B cell (primary cell): ENCODE results near the gene BSDC1. TPM values are rescaled to one million over a fixed set of nuclear protein-coding genes. Genes with fewer than 3 reads are reported as not detected.

Source experiments
- ATAC-seq: fragments of 200-7000 bp; cut with Tn5 transposase; one replicate; pipeline ENCODE4 v1.10.0; 2021; ENCODE audit warnings: low read depth, mild to moderate bottlenecking, moderate number of reproducible peaks, moderate library complexity
- CTCF ChIA-PET: fragments of 350-600 bp; sonication (Branson Sonifier 250); formaldehyde crosslinking; loops from one replicate; lab custom pipeline; 2021; ENCODE audit warnings: antibody characterized with exemption, inconsistent platforms; lab: Charles Lee
- POLR2A ChIA-PET: fragments of 350-600 bp; sonication (Branson Sonifier 250); formaldehyde crosslinking; loops from one replicate; lab custom pipeline; 2021; ENCODE audit warnings: antibody characterized with exemption; lab: Charles Lee
- DNase-seq: peaks from one replicate; pipeline ENCODE4 v3.0.0; 2013
- H2AFZ ChIP-seq: 2 replicates; pipeline ENCODE4 v1.6.1; 2012; ENCODE audit warnings: mild to moderate bottlenecking, low read depth, low read length; ENCODE audit not compliant: insufficient read depth, poor library complexity, severe bottlenecking
- H3K27ac ChIP-seq, 2 donors: 1 replicate in 1 of 2; 2 replicates in 1 of 2; pipeline ENCODE4 v1.5.1; 2012 to 2013; ENCODE audit warnings: low read length in 2 of 2, mild to moderate bottlenecking in 2 of 2, moderate library complexity in 1 of 2
- H3K27me3 ChIP-seq, 4 experiments: fragments of 200-600 bp in 1 of 4; sonication (generic) in 1 of 4; replicated peaks in 1 of 4; 1 replicate in 2 of 4; 2 replicates in 2 of 4; pipeline versions ENCODE4 v1.6.1 to v1.7.0; 2013 to 2016; ENCODE audit warnings: low read length in 3 of 4, mild to moderate bottlenecking in 2 of 4, mixed read lengths in 1 of 4, moderate library complexity in 1 of 4; ENCODE audit not compliant: insufficient read depth in 4 of 4, control insufficient read depth in 3 of 4; ENCODE audit errors: control extremely low read depth in 1 of 4
- H3K36me3 ChIP-seq, 2 experiments: replicated peaks in 1 of 2; 1 replicate in 1 of 2; 2 replicates in 1 of 2; pipeline versions ENCODE4 v1.6.1 to v1.7.1; 2013; ENCODE audit warnings: low read length in 1 of 2; ENCODE audit not compliant: insufficient read depth in 2 of 2, control insufficient read depth in 1 of 2; ENCODE audit errors: control extremely low read depth in 1 of 2, extremely low read depth in 1 of 2
- H3K4me1 ChIP-seq, 2 donors: fragments of 200-600 bp in 1 of 2; sonication (generic) in 1 of 2; 1 replicate in 1 of 2; 2 replicates in 1 of 2; pipeline versions ENCODE4 v1.5.1 to v1.6.1; 2013 to 2017; ENCODE audit warnings: low read length in 2 of 2; ENCODE audit not compliant: control insufficient read depth in 2 of 2, insufficient read depth in 2 of 2
- H3K4me2 ChIP-seq: replicated peaks from 2 replicates; pipeline ENCODE3; 2012; ENCODE audit warnings: mild to moderate bottlenecking, low read depth, low read length; ENCODE audit not compliant: poor library complexity, severe bottlenecking
- H3K4me3 ChIP-seq, 5 experiments: fragments of 200-600 bp in 1 of 5; sonication (generic) in 1 of 5; 1 replicate in 3 of 5; 2 replicates in 2 of 5; pipeline versions ENCODE4 v1.5.1 to v1.7.0; 2011 to 2016; ENCODE audit warnings: low read length in 4 of 5, mild to moderate bottlenecking in 4 of 5, low read depth in 2 of 5, control low read depth in 1 of 5, moderate library complexity in 1 of 5; ENCODE audit not compliant: insufficient read depth in 1 of 5; ENCODE audit errors: control extremely low read depth in 1 of 5, extremely low read depth in 1 of 5
- H3K79me2 ChIP-seq: fragments of 200-600 bp; sonication (generic); one replicate; pipeline ENCODE4 v1.6.0; 2016; ENCODE audit warnings: low read length; ENCODE audit not compliant: control insufficient read depth, insufficient read depth
- H3K9ac ChIP-seq: fragments of 200-600 bp; sonication (generic); 2 replicates; pipeline ENCODE4 v1.6.1; 2017; ENCODE audit warnings: mild to moderate bottlenecking, low read length, moderate library complexity
- H3K9me3 ChIP-seq, 3 donors: one replicate each; pipeline versions ENCODE4 v1.6.1 to v1.7.1; 2013; ENCODE audit warnings: low read length in 2 of 3; ENCODE audit not compliant: control insufficient read depth in 2 of 3, insufficient read depth in 1 of 3; ENCODE audit errors: control extremely low read depth in 1 of 3
- H4K20me1 ChIP-seq: 2 replicates; pipeline ENCODE4 v1.6.0; 2012; ENCODE audit warnings: mild to moderate bottlenecking, low read length; ENCODE audit not compliant: insufficient read depth, control insufficient read depth, poor library complexity, severe bottlenecking
- H3K27ac Mint-ChIP-seq: one replicate; pipeline ENCODE4 v1.8.0; 2021; ENCODE audit warnings: mixed read lengths
- H3K27me3 Mint-ChIP-seq: one replicate; pipeline ENCODE4 v1.8.0; 2021; ENCODE audit warnings: mixed read lengths
- H3K4me1 Mint-ChIP-seq: one replicate; pipeline ENCODE4 v1.8.0; 2021; ENCODE audit warnings: mixed read lengths
- H3K4me3 Mint-ChIP-seq: one replicate; pipeline ENCODE4 v1.8.0; 2021; ENCODE audit warnings: mixed read lengths
- H3K9me3 Mint-ChIP-seq: one replicate; pipeline ENCODE4 v1.8.0; 2022; ENCODE audit warnings: mixed read lengths; ENCODE audit not compliant: insufficient read depth
- EZH2 ChIP-seq: IDR thresholded peaks from 2 replicates; pipeline ENCODE4 v1.6.1; 2012; ENCODE audit warnings: borderline replicate concordance, low read depth, mild to moderate bottlenecking, moderate library complexity, low read length; ENCODE audit not compliant: insufficient read depth, poor library complexity, severe bottlenecking
- WGBS: methylation state at CpG from one replicate; pipeline ENCODE4 v1.1.5; 2013; ENCODE audit warnings: missing lambda C conversion rate; ENCODE audit not compliant: insufficient coverage; 5-methylcytosine and 5-hydroxymethylcytosine counted together
- intact Hi-C: fragments of 100-400 bp; cut with micrococcal nuclease; formaldehyde crosslinking; loops from one replicate; pipeline ENCODE4 v1.10.0; 2022
- polyA plus RNA-seq: library from polyadenylated mRNA; depleted of rRNA; stranded (reverse); fragments of >200 nt; gene quantifications from 2 replicates; pipeline ENCODE4 v1.2.3, GENCODE V29; 2012
- total RNA-seq, 2 donors: library from RNA; stranded (reverse); fragments of 120-200 nt in 1 of 2; gene quantifications; 1 replicate in 1 of 2; 2 replicates in 1 of 2; pipeline versions ENCODE4 v1.2.3 to v1.2.4, GENCODE V29; 2013 to 2022
- TF ChIP-seq, protein P1 (sequence below): fragments of 200-600 bp; IDR thresholded peaks from one replicate; pipeline ENCODE4 v1.8.0; 2022; ENCODE audit warnings: antibody characterized with exemption, mild to moderate bottlenecking

BSDC1 gene
- total and polyA plus RNA-seq, 2 donors (not counting 1 experiment from before 2014, with no cell fraction given): 54.5 to 117 TPM

DNA sequence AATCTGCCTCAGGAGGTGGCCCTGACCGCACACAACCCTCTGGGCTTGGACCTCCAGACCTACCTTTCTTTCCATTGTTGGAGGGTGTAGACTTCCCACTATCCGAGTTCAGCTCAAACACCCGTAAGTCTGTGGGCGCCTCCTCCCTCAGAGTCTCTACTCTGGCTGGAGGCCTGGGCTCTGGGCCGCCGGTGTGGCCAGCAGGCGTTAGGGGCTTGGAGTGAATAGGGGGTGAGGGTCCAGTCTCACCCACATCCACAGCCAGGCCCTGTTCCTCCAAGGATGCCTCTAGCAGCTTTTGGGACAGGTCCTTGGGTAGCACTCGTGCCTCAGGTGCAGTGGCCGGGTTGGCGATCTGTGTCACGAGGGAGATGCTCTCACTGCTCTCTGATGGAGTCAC lies 18.0 kb downstream of the BSDC1 start:
- DNase-seq (no peak), ATAC-seq (no peak)
- Histone ChIP-seq H3K36me3 (peaks cover 6 to 83% of the 10 kb centered on the region in 2 experiments), H3K79me2 (no peaks in the 10 kb centered on the region), H3K27me3 (no peaks in the 10 kb centered on the region), H3K27ac (no peak overlapping the region), H3K4me2 (no peak overlapping the region), H3K4me1 (peaks cover 10 to 13% of the 10 kb centered on the region in 2 donors), H4K20me1 (peaks cover 22% of the 10 kb centered on the region), H3K4me3 (no peak overlapping the region), H3K9me3 (no peaks in the 10 kb centered on the region), H3K9ac (no peak overlapping the region), H2AFZ (no peak overlapping the region)
- ChIA-PET POLR2A (no interaction called here), CTCF (interaction anchor here (1.2 to 1.5 kb wide), 2 partner anchors 9 to 161 kb away, joined by 3 to 6 read pairs; no protein-coding TSS in a partner anchor)
- Mint-ChIP-seq H3K4me3 (no peak overlapping the region), H3K9me3 (no peaks in the 10 kb centered on the region), H3K27me3 (no peaks in the 10 kb centered on the region), H3K27ac (no peak overlapping the region), H3K4me1 (peaks cover 12% of the 10 kb centered on the region)
- WGBS: 97% methylated on average over 5 of the region's 11 CpGs
- intact Hi-C loops: no loop called here
- no peak for TF ChIP-seq EZH2
- TF ChIP-seq, protein P1, sequence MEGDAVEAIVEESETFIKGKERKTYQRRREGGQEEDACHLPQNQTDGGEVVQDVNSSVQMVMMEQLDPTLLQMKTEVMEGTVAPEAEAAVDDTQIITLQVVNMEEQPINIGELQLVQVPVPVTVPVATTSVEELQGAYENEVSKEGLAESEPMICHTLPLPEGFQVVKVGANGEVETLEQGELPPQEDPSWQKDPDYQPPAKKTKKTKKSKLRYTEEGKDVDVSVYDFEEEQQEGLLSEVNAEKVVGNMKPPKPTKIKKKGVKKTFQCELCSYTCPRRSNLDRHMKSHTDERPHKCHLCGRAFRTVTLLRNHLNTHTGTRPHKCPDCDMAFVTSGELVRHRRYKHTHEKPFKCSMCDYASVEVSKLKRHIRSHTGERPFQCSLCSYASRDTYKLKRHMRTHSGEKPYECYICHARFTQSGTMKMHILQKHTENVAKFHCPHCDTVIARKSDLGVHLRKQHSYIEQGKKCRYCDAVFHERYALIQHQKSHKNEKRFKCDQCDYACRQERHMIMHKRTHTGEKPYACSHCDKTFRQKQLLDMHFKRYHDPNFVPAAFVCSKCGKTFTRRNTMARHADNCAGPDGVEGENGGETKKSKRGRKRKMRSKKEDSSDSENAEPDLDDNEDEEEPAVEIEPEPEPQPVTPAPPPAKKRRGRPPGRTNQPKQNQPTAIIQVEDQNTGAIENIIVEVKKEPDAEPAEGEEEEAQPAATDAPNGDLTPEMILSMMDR: no peak

DNA sequence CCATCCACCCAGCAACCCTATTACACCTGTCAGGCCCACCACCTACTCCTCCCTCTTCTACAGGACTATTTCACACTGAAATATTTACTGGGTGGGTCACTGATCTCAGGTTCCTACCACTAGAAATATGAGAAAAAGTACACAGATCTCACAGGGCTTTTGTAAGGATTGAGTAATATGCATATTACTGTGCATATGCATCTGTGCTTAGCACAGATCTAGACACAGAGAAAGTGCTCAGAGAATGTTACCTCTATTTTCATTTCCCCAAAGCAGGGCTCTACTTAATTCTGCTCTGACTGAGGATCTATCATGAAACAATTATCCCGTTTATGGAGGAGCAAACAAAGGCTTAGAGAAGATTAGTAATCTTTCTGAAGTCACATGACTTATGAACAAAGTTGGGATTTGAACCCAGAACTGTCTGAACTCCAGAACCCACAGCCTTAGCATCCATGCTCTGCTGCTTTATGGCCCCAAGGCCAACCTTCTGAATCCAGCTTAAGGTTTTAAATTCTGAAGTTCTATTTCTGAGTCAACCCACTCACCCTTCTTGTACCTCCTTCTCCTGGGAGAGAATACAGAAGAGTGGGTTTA lies 20.1 kb downstream of the BSDC1 start:
- no peak for TF ChIP-seq EZH2
- TF ChIP-seq, protein P1: no peak
- Mint-ChIP-seq H3K9me3 (no peaks in the 10 kb centered on the region), H3K27me3 (no peaks in the 10 kb centered on the region), H3K4me1 (peaks cover 12% of the 10 kb centered on the region), H3K27ac (no peak overlapping the region), H3K4me3 (no peak overlapping the region)
- H3K4me2 ChIP-seq: no peak overlapping the region
- ChIA-PET CTCF (interaction anchor here (1.3 kb wide), 1 partner anchor 134 kb away, joined by 3 read pairs; no protein-coding TSS in a partner anchor), POLR2A (no interaction called here)
- peaks cover 10 to 13% of the 10 kb centered on the region in 2 donors for H3K4me1 ChIP-seq
- DNase-seq (no peak), ATAC-seq (no peak)
- H3K4me3 ChIP-seq: no peak overlapping the region
- H3K36me3 ChIP-seq: peaks cover 2 to 67% of the 10 kb centered on the region in 2 experiments
- H2AFZ ChIP-seq: no peak overlapping the region
- H3K9me3 ChIP-seq: no peaks in the 10 kb centered on the region
- H3K79me2 ChIP-seq: no peaks in the 10 kb centered on the region
- H3K27ac ChIP-seq: no peak overlapping the region
- H3K27me3 ChIP-seq: no peaks in the 10 kb centered on the region
- intact Hi-C loops: loop anchor here (5.0 kb wide), 2 partner anchors 37 to 57 kb away; partner anchors contain the start of gene MARCKSL1
- peaks cover 18% of the 10 kb centered on the region for H4K20me1 ChIP-seq
- no peak overlapping the region for H3K9ac ChIP-seq
- no CpG with 5 or more reads among the region's 1 CpG for WGBS
